ENCODE data around the gene ICAM1.
"Not testable (repeated sequence)": the region's sequence is repeated elsewhere in the genome, so short reads cannot be mapped to it uniquely, and the experiment has no call there.

The ICAM1 gene

GRCh38 chr19:10277795-10278589 lies 7.1 kb downstream of the ICAM1 start:
- DNase-seq (ENCODE audit: low spot score) = no peak

GRCh38 chr19:10278935-10279334 lies 8.0 kb downstream of the ICAM1 start:
- no peak for DNase-seq (ENCODE audit: low spot score)

- no peak for DNase-seq (ENCODE audit: low spot score)
Observed at GRCh38 chr19:10279737-10280442, 9.0 kb downstream of the ICAM1 start.

- DNase-seq (ENCODE audit: low spot score) = not testable (repeated sequence)
Observed at GRCh38 chr19:10282043-10282442, 11.1 kb downstream of the ICAM1 start.

GRCh38 chr19:10283301-10284064 lies 12.6 kb downstream of the ICAM1 start:
- DNase-seq (ENCODE audit: low spot score) = no peak

- no peak for DNase-seq (ENCODE audit: low spot score)
Observed at GRCh38 chr19:10284065-10284959, 13.4 kb downstream of the ICAM1 start.

- no peak for DNase-seq (ENCODE audit: low spot score)
Observed at GRCh38 chr19:10284960-10285278, 14.0 kb downstream of the ICAM1 start.

GRCh38 chr19:10285393-10285792 lies 14.5 kb downstream of the ICAM1 start:
- no peak for DNase-seq (ENCODE audit: low spot score)

- DNase-seq (ENCODE audit: low spot score) = peak; percentile 50
Observed at GRCh38 chr19:10286803-10287737, 16.1 kb downstream of the ICAM1 start, which contains the start of gene ICAM4. ICAM4 (plus strand) TSS chr19:10286955; CDS start chr19:10287013, 58 bp downstream.

- DNase-seq (ENCODE audit: low spot score) = peak; percentile 84
Observed at GRCh38 chr19:10288662-10289166, 17.8 kb downstream of the ICAM1 start.

GRCh38 chr19:10289167-10289835 lies 18.4 kb downstream of the ICAM1 start:
- DNase-seq (ENCODE audit: low spot score) = peak; percentile 60

- DNase-seq (ENCODE audit: low spot score) = no peak
Observed at GRCh38 chr19:10289836-10290356, 19.0 kb downstream of the ICAM1 start, which contains the start of gene ICAM5. ICAM5 (plus strand) TSS chr19:10289952; CDS start chr19:10290044, 92 bp downstream.

- no peak for DNase-seq (ENCODE audit: low spot score)
Observed at GRCh38 chr19:10290357-10290875, 19.5 kb downstream of the ICAM1 start.

GRCh38 chr19:10290876-10291553 lies 20.1 kb downstream of the ICAM1 start:
- DNase-seq (ENCODE audit: low spot score) = peak; percentile 55

GRCh38 chr19:10291554-10292205 lies 20.8 kb downstream of the ICAM1 start:
- no peak for DNase-seq (ENCODE audit: low spot score)

- peak; percentile 88 for DNase-seq (ENCODE audit: low spot score)
Observed at GRCh38 chr19:10292206-10292788, 21.4 kb downstream of the ICAM1 start.

GRCh38 chr19:10292789-10293636 lies 22.1 kb downstream of the ICAM1 start:
- no peak for DNase-seq (ENCODE audit: low spot score)

All from iPS-NIHi11 (cell line).